NCI-H526 treated with DMSO at 0.1 percent for 48 hours (cell line): ENCODE data around the gene NMNAT1.
"Not testable (repeated sequence)": the region's sequence is repeated elsewhere in the genome, so short reads cannot be mapped to it uniquely, and the experiment has no call there.

Source experiments
- DNase-seq: peaks from one replicate; lab custom pipeline; 2025; lab: John Stamatoyannopoulos, UW

The NMNAT1 gene

GRCh38 chr1:10019561-10019960, 76.3 kb downstream of the NMNAT1 start:
- no peak for DNase-seq

GRCh38 chr1:10020086-10020485, 76.8 kb downstream of the NMNAT1 start:
- DNase-seq: no peak

GRCh38 chr1:10020678-10021077, 77.4 kb downstream of the NMNAT1 start:
- DNase-seq: not testable (repeated sequence)

- not testable (repeated sequence) for DNase-seq
Observed at GRCh38 chr1:10021992-10022391, 78.7 kb downstream of the NMNAT1 start.

GRCh38 chr1:10022656-10023055, 79.4 kb downstream of the NMNAT1 start:
- no peak for DNase-seq

GRCh38 chr1:10025354-10025753, 82.1 kb downstream of the NMNAT1 start:
- no peak for DNase-seq

GRCh38 chr1:10027027-10027426, 83.8 kb downstream of the NMNAT1 start:
- no peak for DNase-seq

GRCh38 chr1:10028956-10029500, 85.8 kb downstream of the NMNAT1 start:
- not testable (repeated sequence) for DNase-seq

- no peak for DNase-seq
Observed at GRCh38 chr1:10031461-10031860, 88.2 kb downstream of the NMNAT1 start.

GRCh38 chr1:10032590-10033358, 89.5 kb downstream of the NMNAT1 start, which contains the start of gene UBE4B:
TSS of gene UBE4B (plus strand) at chr1:10032958. CDS start at chr1:10033671, 713 bp downstream.
- DNase-seq: peak; percentile 94

- DNase-seq: peak; percentile 26
Observed at GRCh38 chr1:10033359-10033845, 90.1 kb downstream of the NMNAT1 start.
